Measurements from ENCODE around the gene TEP1. TPM values are rescaled to one million over a fixed set of nuclear protein-coding genes. Genes with fewer than 3 reads are reported as not detected.

The TEP1 gene
- total and polyA plus RNA-seq, 2 of the 8 experiments (the other 6 are each of a cell fraction or from before 2014, with no cell fraction given) = 6.9 to 10.7 TPM

DNA sequence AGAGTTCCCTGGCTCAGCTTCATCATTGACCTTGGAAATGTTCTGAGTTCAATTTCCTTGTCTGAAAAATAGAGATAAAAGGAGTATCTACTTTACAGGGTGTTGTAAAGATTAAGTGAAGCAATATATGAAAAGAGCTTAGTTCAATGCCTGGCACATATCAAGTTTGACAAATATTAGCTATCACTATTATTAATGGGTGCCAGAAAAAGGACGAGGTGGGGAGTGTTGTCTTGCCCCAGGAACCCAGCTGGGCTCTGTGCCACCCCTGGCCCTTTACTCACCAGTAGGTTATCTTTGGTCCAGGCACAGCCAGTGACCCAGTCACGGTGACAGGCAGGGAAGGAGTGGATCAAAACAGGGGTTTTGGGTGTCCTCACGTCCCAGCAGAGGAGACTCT lies 37.8 kb downstream of the TEP1 start:
- Histone ChIP-seq H4K8ac (ENCODE audit: extremely low read depth, insufficient read depth, low read length) (no peak overlapping the region), H3K14ac (ENCODE audit: insufficient read length) (no peak overlapping the region), H3K56ac (replicated peaks; ENCODE audit: insufficient read length, low read depth, low read length) (no peak overlapping the region), H2AK5ac (ENCODE audit: low read depth, low read length) (no peak overlapping the region), H3K9ac (replicated peaks in 1 of 4; ENCODE audit: extremely low read depth in 1 of 4, low read depth in 3 of 4, low read length in 3 of 4) (no peak overlapping the region), H4K20me1 (replicated peaks in 1 of 2; ENCODE audit: control insufficient read depth in 1 of 2, insufficient read depth in 2 of 2, low read length in 2 of 2) (peaks cover 2% of the 10 kb centered on the region in 2 experiments), H3K4ac (replicated peaks; ENCODE audit: insufficient read length, low read depth, low read length) (no peak overlapping the region), H3K4me2 (ENCODE audit: insufficient read depth in 1 of 2, low read depth in 2 of 2, low read length in 2 of 2) (no peak overlapping the region), H3K79me2 (ENCODE audit: control insufficient read depth in 1 of 2, insufficient read depth in 2 of 2, low read length in 2 of 2) (no peaks in the 10 kb centered on the region), H4K91ac (replicated peaks; ENCODE audit: insufficient read length, low read length) (no peak overlapping the region), H3K4me1 (replicated peaks in 1 of 4; ENCODE audit: control insufficient read depth in 3 of 4, insufficient read depth in 4 of 4, low read length in 3 of 4) (no peaks in the 10 kb centered on the region), H3K23ac (ENCODE audit: insufficient read length) (no peak overlapping the region), H3K79me1 (ENCODE audit: low read depth, low read length) (no peaks in the 10 kb centered on the region), H3K36me3 (ENCODE audit: control insufficient read depth in 2 of 4, insufficient read depth in 4 of 4, low read length in 3 of 4) (peaks cover 2 to 23% (median 13%) of the 10 kb centered on the region in 4 experiments; a peak in 7 of 8 replicates), H3K23me2 (ENCODE audit: low read depth, low read length) (no peaks in the 10 kb centered on the region; the same call in 1 of the 2 replicates), H3K27ac (ENCODE audit: low read depth, low read length) (no peak overlapping the region), H2BK20ac (ENCODE audit: low read length) (no peak overlapping the region), H3K4me3 (ENCODE audit: extremely low read depth in 1 of 4, insufficient read depth in 2 of 4, low read depth in 3 of 4, low read length in 4 of 4) (no peak overlapping the region), H3K9me3 (ENCODE audit: insufficient read depth in 2 of 2, low read depth in 1 of 2, low read length in 1 of 2) (no peaks in the 10 kb centered on the region), H3K18ac (ENCODE audit: extremely low read depth, low read length) (no peak overlapping the region), H2BK15ac (ENCODE audit: low read length) (no peak overlapping the region), H2AFZ (ENCODE audit: low read length) (no peak overlapping the region), H2BK5ac (ENCODE audit: low read depth, low read length) (no peak overlapping the region), H4K5ac (ENCODE audit: insufficient read length, low read depth, low read length) (no peak overlapping the region), H2BK12ac (ENCODE audit: low read depth, low read length) (no peak overlapping the region), H3K27me3 (replicated peaks in 1 of 4; ENCODE audit: control insufficient read depth in 3 of 4, extremely low read depth in 1 of 4, insufficient read depth in 3 of 4, low read length in 3 of 4) (no peaks in the 10 kb centered on the region), H2BK120ac (replicated peaks; ENCODE audit: low read depth, low read length) (no peak overlapping the region)
- WGBS, 2 experiments (ENCODE audit: extremely low coverage in 1 of 2, insufficient coverage in 1 of 2, insufficient read length in 1 of 2, insufficient replicate concordance in 2 of 2, low coverage in 1 of 2, low lambda C conversion rate in 2 of 2, missing lambda C conversion rate in 1 of 2) = 91% methylated on average over 3 of the region's 3 CpGs; no CpG with 5 or more reads in 1 of the 2 experiments
- POLR2A ChIA-PET (ENCODE audit: partially characterized antibody) = interaction anchor here (1.3 kb wide), 1 partner anchor 32 kb away, joined by 4 read pairs; the partner anchor contains the start of gene PARP2
- FAIRE-seq (no peak), DNase-seq (ENCODE audit: low read depth in 1 of 2, low spot score in 2 of 2) (no peak)
- CTCF ChIA-PET (ENCODE audit: partially characterized antibody) = interaction anchor here (1.1 to 1.7 kb wide), 2 partner anchors 40 to 72 kb away, joined by 3 to 7 read pairs; no protein-coding TSS in a partner anchor
- TF ChIP-seq BACH1 (IDR thresholded peaks at IDR 0.05; ENCODE audit: low read length) = no peak
- TF ChIP-seq CEBPB (IDR thresholded peaks at IDR 0.05; ENCODE audit: low read depth, low read length) = no peak
- TF ChIP-seq YY1 (IDR thresholded peaks at IDR 0.05; ENCODE audit: low read depth, low read length) = no peak
- TF ChIP-seq POLR2A (IDR thresholded peaks at IDR 0.05; ENCODE audit: control extremely low read depth in 1 of 2, low read depth in 2 of 2, low read length in 2 of 2) = no peak
- no peak for TF ChIP-seq CBX8 (IDR thresholded peaks at IDR 0.05; ENCODE audit: borderline replicate concordance, low read depth, low read length)
- no peak for TF ChIP-seq SUZ12 (IDR thresholded peaks at IDR 0.05; ENCODE audit: low read length)
- no peak for TF ChIP-seq E2F6 (IDR thresholded peaks at IDR 0.05)
- no peak for TF ChIP-seq MAX (IDR thresholded peaks at IDR 0.05)
- TF ChIP-seq RXRA (IDR thresholded peaks at IDR 0.05; ENCODE audit: insufficient read depth, low read depth, low read length) = no peak
- TF ChIP-seq CBX5 (IDR thresholded peaks at IDR 0.05; ENCODE audit: low read depth, low read length) = no peak
- no peak for TF ChIP-seq SAP30 (IDR thresholded peaks at IDR 0.05; ENCODE audit: insufficient read depth, insufficient replicate concordance, low read length)
- TF ChIP-seq CHD1 (IDR thresholded peaks at IDR 0.05; ENCODE audit: low read depth, low read length) = no peak
- TF ChIP-seq RFX5 (IDR thresholded peaks at IDR 0.05; ENCODE audit: borderline replicate concordance, low read depth, low read length) = no peak
- TF ChIP-seq TAF7 (optimal IDR thresholded peaks at IDR 0.05; ENCODE audit: borderline replicate concordance, low read depth, low read length) = no peak
